Bronchial epithelial cell (primary cell): ENCODE measurements around the gene SSTR3. TPM values are rescaled to one million over a fixed set of nuclear protein-coding genes. Genes with fewer than 3 reads are reported as not detected.

ENCODE experiments used
- DNase-seq: peaks from one replicate; pipeline ENCODE4 v3.0.0-alpha.2; 2010; ENCODE audit warnings: low read depth
- FAIRE-seq: peaks from 2 replicates; lab custom pipeline; 2011; peaks lifted over from hg19 to GRCh38; lab: Jason Lieb, UNC
- H3K27me3 ChIP-seq: 2 replicates; pipeline ENCODE4 v1.5.1; 2011; ENCODE audit warnings: low read length; ENCODE audit not compliant: control insufficient read depth, insufficient read depth
- H3K36me3 ChIP-seq: 2 replicates; pipeline ENCODE4 v1.5.1; 2011; ENCODE audit warnings: low read length; ENCODE audit not compliant: control insufficient read depth, insufficient read depth
- H3K4me3 ChIP-seq: 2 replicates; pipeline ENCODE4 v1.5.1; 2011; ENCODE audit warnings: mild to moderate bottlenecking, low read depth, low read length, control low read depth
- total RNA-seq: library from RNA; depleted of rRNA; stranded (reverse); fragments of >200 nt; gene quantifications from 2 replicates; pipeline ENCODE4 v1.2.1, GENCODE V29; 2014
- TF ChIP-seq, protein P1 (sequence below): IDR thresholded peaks from 2 replicates; pipeline ENCODE4 v1.5.1; 2011; ENCODE audit warnings: mild to moderate bottlenecking, moderate library complexity, low read length, control low read depth, inconsistent platforms; ENCODE audit not compliant: insufficient read depth, severe bottlenecking

Gene SSTR3
- total RNA-seq, 1 donor from 2014 or later, result not detected

DNA sequence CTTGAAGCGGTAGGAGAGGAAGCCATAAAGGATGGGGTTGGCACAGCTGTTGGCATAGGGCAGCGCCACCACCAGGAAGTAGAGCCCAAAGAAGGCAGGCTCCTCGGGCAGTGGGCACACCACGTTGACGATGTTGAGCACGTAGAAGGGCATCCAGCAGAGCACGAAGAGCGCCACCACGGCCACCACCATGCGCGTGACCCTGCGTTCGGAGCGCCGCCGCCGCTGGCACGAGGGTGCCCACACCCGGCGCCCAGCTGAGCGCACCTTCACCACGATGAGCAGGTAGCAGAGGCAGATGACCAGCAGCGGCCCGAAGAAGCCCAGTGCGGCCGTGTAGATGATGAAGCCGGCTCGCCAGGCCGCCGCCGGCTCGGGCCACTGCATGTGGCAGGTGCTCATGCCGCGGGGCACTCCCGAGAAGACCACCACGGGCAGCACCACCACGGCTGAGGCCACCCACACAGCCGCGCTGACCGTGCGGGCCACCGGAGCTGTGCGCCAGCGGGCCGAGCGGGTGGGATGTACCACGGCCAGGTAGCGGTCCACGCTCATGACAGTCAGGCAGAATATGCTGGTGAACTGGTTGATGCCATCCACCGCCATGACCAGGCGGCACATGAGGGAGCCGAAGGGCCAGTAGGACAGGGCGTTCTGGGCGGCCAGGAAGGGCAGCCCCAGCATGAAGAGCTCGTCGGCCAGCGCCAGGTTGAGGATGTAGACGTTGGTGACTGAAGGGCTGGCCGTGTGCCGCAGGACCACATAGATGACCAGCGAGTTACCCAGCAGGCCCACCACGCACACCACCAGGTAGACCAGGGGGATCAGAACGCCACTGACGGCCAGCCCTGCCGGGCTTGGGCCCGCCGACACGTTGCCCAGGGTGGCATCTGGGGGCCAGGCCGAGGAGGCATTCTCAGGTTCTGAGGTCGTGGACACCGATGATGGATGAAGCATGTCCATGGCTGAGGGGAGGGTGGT is 5.1 kb downstream of the SSTR3 start:
- H3K27me3 ChIP-seq, result no peaks in the 10 kb centered on the region
- DNase-seq, result no peak
- H3K36me3 ChIP-seq, result no peaks in the 10 kb centered on the region
- TF ChIP-seq, protein P1, sequence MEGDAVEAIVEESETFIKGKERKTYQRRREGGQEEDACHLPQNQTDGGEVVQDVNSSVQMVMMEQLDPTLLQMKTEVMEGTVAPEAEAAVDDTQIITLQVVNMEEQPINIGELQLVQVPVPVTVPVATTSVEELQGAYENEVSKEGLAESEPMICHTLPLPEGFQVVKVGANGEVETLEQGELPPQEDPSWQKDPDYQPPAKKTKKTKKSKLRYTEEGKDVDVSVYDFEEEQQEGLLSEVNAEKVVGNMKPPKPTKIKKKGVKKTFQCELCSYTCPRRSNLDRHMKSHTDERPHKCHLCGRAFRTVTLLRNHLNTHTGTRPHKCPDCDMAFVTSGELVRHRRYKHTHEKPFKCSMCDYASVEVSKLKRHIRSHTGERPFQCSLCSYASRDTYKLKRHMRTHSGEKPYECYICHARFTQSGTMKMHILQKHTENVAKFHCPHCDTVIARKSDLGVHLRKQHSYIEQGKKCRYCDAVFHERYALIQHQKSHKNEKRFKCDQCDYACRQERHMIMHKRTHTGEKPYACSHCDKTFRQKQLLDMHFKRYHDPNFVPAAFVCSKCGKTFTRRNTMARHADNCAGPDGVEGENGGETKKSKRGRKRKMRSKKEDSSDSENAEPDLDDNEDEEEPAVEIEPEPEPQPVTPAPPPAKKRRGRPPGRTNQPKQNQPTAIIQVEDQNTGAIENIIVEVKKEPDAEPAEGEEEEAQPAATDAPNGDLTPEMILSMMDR, result no peak
- no peak overlapping the region for H3K4me3 ChIP-seq
- no peak for FAIRE-seq

GRCh38 chr22:37206118-37206840 is 6.0 kb downstream of the SSTR3 start:
- no peak for DNase-seq
- TF ChIP-seq, protein P1, result no peak
- no peak for FAIRE-seq
- H3K27me3 ChIP-seq, result no peaks in the 10 kb centered on the region
- H3K4me3 ChIP-seq, result no peak overlapping the region
- H3K36me3 ChIP-seq, result no peaks in the 10 kb centered on the region

- H3K36me3 ChIP-seq, result no peaks in the 10 kb centered on the region
- DNase-seq, result no peak
- FAIRE-seq, result no peak
- H3K27me3 ChIP-seq, result no peaks in the 10 kb centered on the region
- TF ChIP-seq, protein P1, result no peak
- no peak overlapping the region for H3K4me3 ChIP-seq
Observed at GRCh38 chr22:37205046-37205445, 7.2 kb downstream of the SSTR3 start.

- DNase-seq (no peak), FAIRE-seq (no peak)
- Histone ChIP-seq H3K36me3 (no peaks in the 10 kb centered on the region), H3K27me3 (no peaks in the 10 kb centered on the region), H3K4me3 (no peak overlapping the region)
- TF ChIP-seq, protein P1, result no peak
Observed at GRCh38 chr22:37204045-37204655, 8.1 kb downstream of the SSTR3 start.

DNA sequence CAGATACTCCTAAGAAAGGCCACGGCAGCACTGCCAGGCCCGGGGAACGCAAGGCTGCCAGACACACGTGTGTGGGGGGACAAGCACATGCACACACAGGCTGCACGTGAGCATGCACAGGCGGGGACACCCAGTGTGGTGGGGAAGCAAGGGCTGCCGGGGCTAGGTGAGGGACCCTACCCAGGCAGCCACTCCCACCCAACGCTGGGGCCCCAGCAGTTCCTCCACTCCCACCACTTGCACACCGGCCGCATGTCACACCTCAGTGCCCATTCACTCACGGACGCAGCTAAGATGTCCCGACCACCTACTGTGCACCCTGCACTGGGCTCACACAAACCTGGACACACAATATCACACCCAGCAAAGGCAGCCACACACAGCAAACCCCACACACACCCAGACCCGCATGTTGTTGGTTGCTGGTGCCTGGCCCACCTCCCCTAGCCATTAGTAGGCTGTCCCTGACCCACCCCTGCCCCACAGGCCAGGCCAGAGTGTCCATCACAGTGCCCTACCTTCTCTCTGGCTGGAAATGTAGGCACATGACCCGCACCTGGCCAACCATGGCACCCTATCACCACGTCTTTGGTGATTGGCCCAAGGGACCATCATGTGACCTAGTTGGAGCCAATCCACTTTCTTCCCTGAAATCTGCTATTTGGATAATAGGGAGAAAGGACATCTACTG is 8.8 kb downstream of the SSTR3 start:
- Histone ChIP-seq H3K4me3 (no peak overlapping the region), H3K36me3 (no peaks in the 10 kb centered on the region), H3K27me3 (no peaks in the 10 kb centered on the region)
- FAIRE-seq (peak; percentile 18), DNase-seq (no peak)
- TF ChIP-seq, protein P1, result no peak
